ENCODE data around the gene BACE2.

Gene BACE2

GRCh38 chr21:41147096-41147978, 20.6 kb upstream of the BACE2 start:
- H3K4me1 ChIP-seq (ENCODE audit: control insufficient read depth in 1 of 2, insufficient read depth in 2 of 2, low read length in 2 of 2): peaks cover 0 to 8% of the 10 kb centered on the region in 2 donors
- no peak overlapping the region for H3K27ac ChIP-seq (ENCODE audit: low read depth, low read length)

GRCh38 chr21:41147979-41148355, 20.0 kb upstream of the BACE2 start:
- H3K27ac ChIP-seq (ENCODE audit: low read depth, low read length): no peak overlapping the region

More at GRCh38 chr21:41147096-41147978, 20.6 kb upstream of the BACE2 start:
- no peak overlapping the region for H3K9ac ChIP-seq (ENCODE audit: low read depth in 1 of 2, low read length in 2 of 2)
- no peaks in the 10 kb centered on the region for H3K27me3 ChIP-seq (ENCODE audit: control insufficient read depth in 1 of 2, insufficient read depth in 2 of 2, low read length in 2 of 2)
- no peaks in the 10 kb centered on the region for H3K36me3 ChIP-seq (ENCODE audit: control insufficient read depth in 1 of 2, insufficient read depth in 2 of 2, low read length in 2 of 2)
- no peaks in the 10 kb centered on the region for H3K9me3 ChIP-seq (ENCODE audit: control insufficient read depth in 1 of 2, low read length in 2 of 2)
- H3K4me3 ChIP-seq (ENCODE audit: low read depth in 1 of 2, low read length in 2 of 2): no peak overlapping the region

GRCh38 chr21:41148798-41149197, 19.2 kb upstream of the BACE2 start:
- Histone ChIP-seq H3K27me3 (ENCODE audit: control insufficient read depth in 1 of 2, insufficient read depth in 2 of 2, low read length in 2 of 2) (no peaks in the 10 kb centered on the region), H3K4me1 (ENCODE audit: control insufficient read depth in 1 of 2, insufficient read depth in 2 of 2, low read length in 2 of 2) (peaks cover 0 to 8% of the 10 kb centered on the region in 2 donors), H3K36me3 (ENCODE audit: control insufficient read depth in 1 of 2, insufficient read depth in 2 of 2, low read length in 2 of 2) (no peaks in the 10 kb centered on the region), H3K4me3 (ENCODE audit: low read depth in 1 of 2, low read length in 2 of 2) (no peak overlapping the region), H3K27ac (ENCODE audit: low read depth, low read length) (no peak overlapping the region), H3K9ac (ENCODE audit: low read depth in 1 of 2, low read length in 2 of 2) (no peak overlapping the region), H3K9me3 (ENCODE audit: control insufficient read depth in 1 of 2, low read length in 2 of 2) (no peaks in the 10 kb centered on the region)

More at GRCh38 chr21:41147979-41148355, 20.0 kb upstream of the BACE2 start:
- no peaks in the 10 kb centered on the region for H3K9me3 ChIP-seq (ENCODE audit: control insufficient read depth in 1 of 2, low read length in 2 of 2)
- H3K4me1 ChIP-seq (ENCODE audit: control insufficient read depth in 1 of 2, insufficient read depth in 2 of 2, low read length in 2 of 2): peaks cover 0 to 8% of the 10 kb centered on the region in 2 donors
- H3K9ac ChIP-seq (ENCODE audit: low read depth in 1 of 2, low read length in 2 of 2): no peak overlapping the region
- H3K4me3 ChIP-seq (ENCODE audit: low read depth in 1 of 2, low read length in 2 of 2): no peak overlapping the region
- no peaks in the 10 kb centered on the region for H3K36me3 ChIP-seq (ENCODE audit: control insufficient read depth in 1 of 2, insufficient read depth in 2 of 2, low read length in 2 of 2)
- H3K27me3 ChIP-seq (ENCODE audit: control insufficient read depth in 1 of 2, insufficient read depth in 2 of 2, low read length in 2 of 2): no peaks in the 10 kb centered on the region

- peaks cover 0 to 8% of the 10 kb centered on the region in 2 donors for H3K4me1 ChIP-seq (ENCODE audit: control insufficient read depth in 1 of 2, insufficient read depth in 2 of 2, low read length in 2 of 2)
- no peak overlapping the region for H3K4me3 ChIP-seq (ENCODE audit: low read depth in 1 of 2, low read length in 2 of 2)
- H3K9me3 ChIP-seq (ENCODE audit: control insufficient read depth in 1 of 2, low read length in 2 of 2): no peaks in the 10 kb centered on the region
- H3K9ac ChIP-seq (ENCODE audit: low read depth in 1 of 2, low read length in 2 of 2): no peak overlapping the region
- H3K27me3 ChIP-seq (ENCODE audit: control insufficient read depth in 1 of 2, insufficient read depth in 2 of 2, low read length in 2 of 2): no peaks in the 10 kb centered on the region
- no peak overlapping the region for H3K27ac ChIP-seq (ENCODE audit: low read depth, low read length)
- H3K36me3 ChIP-seq (ENCODE audit: control insufficient read depth in 1 of 2, insufficient read depth in 2 of 2, low read length in 2 of 2): no peaks in the 10 kb centered on the region
Observed at GRCh38 chr21:41149199-41149598, 18.8 kb upstream of the BACE2 start.

- Histone ChIP-seq H3K27ac (ENCODE audit: low read depth, low read length) (no peak overlapping the region), H3K27me3 (ENCODE audit: control insufficient read depth in 1 of 2, insufficient read depth in 2 of 2, low read length in 2 of 2) (no peaks in the 10 kb centered on the region), H3K9ac (ENCODE audit: low read depth in 1 of 2, low read length in 2 of 2) (no peak overlapping the region), H3K9me3 (ENCODE audit: control insufficient read depth in 1 of 2, low read length in 2 of 2) (no peaks in the 10 kb centered on the region), H3K4me3 (ENCODE audit: low read depth in 1 of 2, low read length in 2 of 2) (no peak overlapping the region), H3K4me1 (ENCODE audit: control insufficient read depth in 1 of 2, insufficient read depth in 2 of 2, low read length in 2 of 2) (peaks cover 0 to 8% of the 10 kb centered on the region in 2 donors), H3K36me3 (ENCODE audit: control insufficient read depth in 1 of 2, insufficient read depth in 2 of 2, low read length in 2 of 2) (no peaks in the 10 kb centered on the region)
Observed at GRCh38 chr21:41152147-41152546, 15.8 kb upstream of the BACE2 start.

GRCh38 chr21:41153443-41153842, 14.5 kb upstream of the BACE2 start:
- Histone ChIP-seq H3K36me3 (ENCODE audit: control insufficient read depth in 1 of 2, insufficient read depth in 2 of 2, low read length in 2 of 2) (no peaks in the 10 kb centered on the region), H3K9me3 (ENCODE audit: control insufficient read depth in 1 of 2, low read length in 2 of 2) (peaks cover 0 to 6% of the 10 kb centered on the region in 2 donors), H3K27me3 (ENCODE audit: control insufficient read depth in 1 of 2, insufficient read depth in 2 of 2, low read length in 2 of 2) (no peaks in the 10 kb centered on the region), H3K4me3 (ENCODE audit: low read depth in 1 of 2, low read length in 2 of 2) (no peak overlapping the region), H3K4me1 (ENCODE audit: control insufficient read depth in 1 of 2, insufficient read depth in 2 of 2, low read length in 2 of 2) (no peaks in the 10 kb centered on the region), H3K27ac (ENCODE audit: low read depth, low read length) (no peak overlapping the region), H3K9ac (ENCODE audit: low read depth in 1 of 2, low read length in 2 of 2) (no peak overlapping the region)

GRCh38 chr21:41156142-41156541, 11.8 kb upstream of the BACE2 start:
- no peak overlapping the region for H3K9ac ChIP-seq (ENCODE audit: low read depth in 1 of 2, low read length in 2 of 2)
- no peaks in the 10 kb centered on the region for H3K27me3 ChIP-seq (ENCODE audit: control insufficient read depth in 1 of 2, insufficient read depth in 2 of 2, low read length in 2 of 2)
- no peaks in the 10 kb centered on the region for H3K36me3 ChIP-seq (ENCODE audit: control insufficient read depth in 1 of 2, insufficient read depth in 2 of 2, low read length in 2 of 2)
- no peaks in the 10 kb centered on the region for H3K4me1 ChIP-seq (ENCODE audit: control insufficient read depth in 1 of 2, insufficient read depth in 2 of 2, low read length in 2 of 2)
- no peak overlapping the region for H3K4me3 ChIP-seq (ENCODE audit: low read depth in 1 of 2, low read length in 2 of 2)
- peaks cover 0 to 8% of the 10 kb centered on the region in 2 donors for H3K9me3 ChIP-seq (ENCODE audit: control insufficient read depth in 1 of 2, low read length in 2 of 2)
- no peak overlapping the region for H3K27ac ChIP-seq (ENCODE audit: low read depth, low read length)

- Histone ChIP-seq H3K4me3 (ENCODE audit: low read depth in 1 of 2, low read length in 2 of 2) (no peak overlapping the region), H3K27me3 (ENCODE audit: control insufficient read depth in 1 of 2, insufficient read depth in 2 of 2, low read length in 2 of 2) (no peaks in the 10 kb centered on the region), H3K27ac (ENCODE audit: low read depth, low read length) (no peak overlapping the region), H3K9me3 (ENCODE audit: control insufficient read depth in 1 of 2, low read length in 2 of 2) (peaks cover 0 to 8% of the 10 kb centered on the region in 2 donors), H3K4me1 (ENCODE audit: control insufficient read depth in 1 of 2, insufficient read depth in 2 of 2, low read length in 2 of 2) (no peaks in the 10 kb centered on the region), H3K36me3 (ENCODE audit: control insufficient read depth in 1 of 2, insufficient read depth in 2 of 2, low read length in 2 of 2) (no peaks in the 10 kb centered on the region), H3K9ac (ENCODE audit: low read depth in 1 of 2, low read length in 2 of 2) (no peak overlapping the region)
Observed at GRCh38 chr21:41158026-41158425, 9.9 kb upstream of the BACE2 start.

- peaks cover 0 to 8% of the 10 kb centered on the region in 2 donors for H3K9me3 ChIP-seq (ENCODE audit: control insufficient read depth in 1 of 2, low read length in 2 of 2)
- no peak overlapping the region for H3K27ac ChIP-seq (ENCODE audit: low read depth, low read length)
- H3K36me3 ChIP-seq (ENCODE audit: control insufficient read depth in 1 of 2, insufficient read depth in 2 of 2, low read length in 2 of 2): no peaks in the 10 kb centered on the region
- no peak overlapping the region for H3K4me3 ChIP-seq (ENCODE audit: low read depth in 1 of 2, low read length in 2 of 2)
- no peaks in the 10 kb centered on the region for H3K27me3 ChIP-seq (ENCODE audit: control insufficient read depth in 1 of 2, insufficient read depth in 2 of 2, low read length in 2 of 2)
- H3K4me1 ChIP-seq (ENCODE audit: control insufficient read depth in 1 of 2, insufficient read depth in 2 of 2, low read length in 2 of 2): no peaks in the 10 kb centered on the region
- H3K9ac ChIP-seq (ENCODE audit: low read depth in 1 of 2, low read length in 2 of 2): no peak overlapping the region
Observed at GRCh38 chr21:41160036-41160435, 7.9 kb upstream of the BACE2 start.

GRCh38 chr21:41161428-41161827, 6.5 kb upstream of the BACE2 start:
- Histone ChIP-seq H3K9me3 (ENCODE audit: control insufficient read depth in 1 of 2, low read length in 2 of 2) (peaks cover 0 to 8% of the 10 kb centered on the region in 2 donors), H3K27ac (ENCODE audit: low read depth, low read length) (no peak overlapping the region), H3K36me3 (ENCODE audit: control insufficient read depth in 1 of 2, insufficient read depth in 2 of 2, low read length in 2 of 2) (no peaks in the 10 kb centered on the region), H3K27me3 (ENCODE audit: control insufficient read depth in 1 of 2, insufficient read depth in 2 of 2, low read length in 2 of 2) (no peaks in the 10 kb centered on the region), H3K4me3 (ENCODE audit: low read depth in 1 of 2, low read length in 2 of 2) (no peak overlapping the region), H3K9ac (ENCODE audit: low read depth in 1 of 2, low read length in 2 of 2) (no peak overlapping the region), H3K4me1 (ENCODE audit: control insufficient read depth in 1 of 2, insufficient read depth in 2 of 2, low read length in 2 of 2) (peaks cover 0 to 8% of the 10 kb centered on the region in 2 donors)

Data from duodenal mucosa (tissue), 2 donors.